ENCODE measurements around the gene OSBPL7. TPM values are rescaled to one million over a fixed set of nuclear protein-coding genes. Genes with fewer than 3 reads are reported as not detected.

The OSBPL7 gene
- total and polyA plus RNA-seq, 2 of the 8 experiments (the other 6 are each of a cell fraction or from before 2014, with no cell fraction given), result 7.2 to 8.9 TPM

- Histone ChIP-seq H3K56ac (replicated peaks; ENCODE audit: insufficient read length, low read depth, low read length) (no peak overlapping the region), H3K23me2 (ENCODE audit: low read depth, low read length) (no peaks in the 10 kb centered on the region), H3K27ac (ENCODE audit: low read depth, low read length) (no peak overlapping the region), H2BK5ac (ENCODE audit: low read depth, low read length) (no peak overlapping the region), H4K91ac (replicated peaks; ENCODE audit: insufficient read length, low read length) (no peak overlapping the region), H4K5ac (ENCODE audit: insufficient read length, low read depth, low read length) (no peak overlapping the region), H3K27me3 (replicated peaks in 1 of 4; ENCODE audit: control insufficient read depth in 3 of 4, extremely low read depth in 1 of 4, insufficient read depth in 3 of 4, low read length in 3 of 4) (no peaks in the 10 kb centered on the region), H4K8ac (ENCODE audit: extremely low read depth, insufficient read depth, low read length) (no peak overlapping the region; the same call in 1 of the 2 replicates), H2BK20ac (ENCODE audit: low read length) (no peak overlapping the region), H2AK5ac (ENCODE audit: low read depth, low read length) (no peak overlapping the region), H3K18ac (ENCODE audit: extremely low read depth, low read length) (no peak overlapping the region), H2BK12ac (ENCODE audit: low read depth, low read length) (no peak overlapping the region), H3K9ac (replicated peaks in 1 of 4; ENCODE audit: extremely low read depth in 1 of 4, low read depth in 3 of 4, low read length in 3 of 4) (no peak overlapping the region), H3K23ac (ENCODE audit: insufficient read length) (no peak overlapping the region), H3K4ac (replicated peaks; ENCODE audit: insufficient read length, low read depth, low read length) (no peak overlapping the region), H4K20me1 (replicated peaks in 1 of 2; ENCODE audit: control insufficient read depth in 1 of 2, insufficient read depth in 2 of 2, low read length in 2 of 2) (peaks cover 2% of the 10 kb centered on the region in 2 experiments), H3K4me2 (ENCODE audit: insufficient read depth in 1 of 2, low read depth in 2 of 2, low read length in 2 of 2) (no peak overlapping the region), H3K4me3 (ENCODE audit: extremely low read depth in 1 of 4, insufficient read depth in 2 of 4, low read depth in 3 of 4, low read length in 4 of 4) (no peak overlapping the region), H3K36me3 (ENCODE audit: control insufficient read depth in 2 of 4, insufficient read depth in 4 of 4, low read length in 3 of 4) (no peaks in the 10 kb centered on the region; a peak in 1 of 8 replicates), H3K9me3 (ENCODE audit: insufficient read depth in 2 of 2, low read depth in 1 of 2, low read length in 1 of 2) (no peaks in the 10 kb centered on the region), H2BK15ac (ENCODE audit: low read length) (no peak overlapping the region), H2AFZ (ENCODE audit: low read length) (no peak overlapping the region), H3K14ac (ENCODE audit: insufficient read length) (no peak overlapping the region), H3K79me2 (ENCODE audit: control insufficient read depth in 1 of 2, insufficient read depth in 2 of 2, low read length in 2 of 2) (no peaks in the 10 kb centered on the region), H3K4me1 (replicated peaks in 1 of 4; ENCODE audit: control insufficient read depth in 3 of 4, insufficient read depth in 4 of 4, low read length in 3 of 4) (no peaks in the 10 kb centered on the region), H2BK120ac (replicated peaks; ENCODE audit: low read depth, low read length) (no peak overlapping the region), H3K79me1 (ENCODE audit: low read depth, low read length) (no peaks in the 10 kb centered on the region)
- ChIA-PET POLR2A (ENCODE audit: partially characterized antibody) (no interaction called here), CTCF (ENCODE audit: partially characterized antibody) (interaction anchor here (0.7 to 5.6 kb wide), 7 partner anchors 11 to 106 kb away, joined by 3 to 57 read pairs (median 5); partner anchors contain the start of gene OSBPL7)
- FAIRE-seq (no peak), DNase-seq (ENCODE audit: low read depth in 1 of 2, low spot score in 2 of 2) (no peak)
- WGBS, 2 experiments (ENCODE audit: extremely low coverage in 1 of 2, insufficient coverage in 1 of 2, insufficient read length in 1 of 2, insufficient replicate concordance in 2 of 2, low coverage in 1 of 2, low lambda C conversion rate in 2 of 2, missing lambda C conversion rate in 1 of 2), result 83% methylated on average over 6 of the region's 6 CpGs; no CpG with 5 or more reads in 1 of the 2 experiments
- TF ChIP-seq BACH1 (IDR thresholded peaks at IDR 0.05; ENCODE audit: low read length) (no peak), POLR2A (IDR thresholded peaks at IDR 0.05; ENCODE audit: control extremely low read depth in 1 of 2, low read depth in 2 of 2, low read length in 2 of 2) (no peak), CTBP2 (IDR thresholded peaks at IDR 0.05; ENCODE audit: borderline replicate concordance, insufficient read depth, insufficient read length, low read length) (no peak), HDAC2 (IDR thresholded peaks at IDR 0.05; ENCODE audit: borderline replicate concordance in 1 of 2, low read depth in 2 of 2, low read length in 2 of 2) (no peak), POU5F1 (IDR thresholded peaks at IDR 0.05; ENCODE audit: low read depth, low read length) (no peak), NRF1 (IDR thresholded peaks at IDR 0.05; ENCODE audit: low read depth, low read length) (no peak), HDAC6 (IDR thresholded peaks at IDR 0.05; ENCODE audit: low read depth, low read length) (no peak), CBX5 (IDR thresholded peaks at IDR 0.05; ENCODE audit: low read depth, low read length) (no peak), SIRT6 (IDR thresholded peaks at IDR 0.05; ENCODE audit: low read length) (no peak), RBBP5 (IDR thresholded peaks at IDR 0.05; ENCODE audit: borderline replicate concordance, low read depth, low read length) (no peak), GABPA (IDR thresholded peaks at IDR 0.05; ENCODE audit: borderline replicate concordance, insufficient read depth, low read length) (no peak), KDM5A (IDR thresholded peaks at IDR 0.05; ENCODE audit: low read length) (no peak)
Observed at GRCh38 chr17:47803751-47804150, 17.8 kb downstream of the OSBPL7 start.
